HEK293 (cell line): ENCODE measurements around the gene WNT5B.

Experiments used
- CTCF ChIP-seq: fragments of 450-650 bp; formaldehyde crosslinking; IDR thresholded peaks from 2 replicates; pipeline ENCODE4 v1.5.1; 2016; ENCODE audit warnings: missing biosample characterization, missing genetic modification characterization
- KLF1 ChIP-seq: fragments of 450-650 bp; formaldehyde crosslinking; IDR thresholded peaks from 2 replicates; pipeline ENCODE4 v1.5.1; 2016; ENCODE audit warnings: missing biosample characterization, missing genetic modification characterization
- MZF1 ChIP-seq: fragments of 450-650 bp; formaldehyde crosslinking; IDR thresholded peaks from 2 replicates; pipeline ENCODE4 v1.5.1; 2017; ENCODE audit warnings: missing biosample characterization, missing genetic modification characterization, borderline replicate concordance
- REST ChIP-seq: fragments of 450-650 bp; formaldehyde crosslinking; IDR thresholded peaks from 2 replicates; pipeline ENCODE4 v1.5.1; 2016; ENCODE audit warnings: missing biosample characterization, missing genetic modification characterization
- ZBTB11 ChIP-seq: fragments of 450-650 bp; formaldehyde crosslinking; conservative IDR thresholded peaks from 2 replicates; pipeline ENCODE4 v1.5.1; 2016; ENCODE audit warnings: low read depth, missing biosample characterization, missing genetic modification characterization
- ZBTB6 ChIP-seq: fragments of 450-650 bp; formaldehyde crosslinking; IDR thresholded peaks from 2 replicates; pipeline ENCODE4 v1.5.1; 2017; ENCODE audit warnings: missing biosample characterization, missing genetic modification characterization
- ZEB2 ChIP-seq: fragments of 450-650 bp; formaldehyde crosslinking; IDR thresholded peaks from 2 replicates; pipeline ENCODE4 v1.5.1; 2016; ENCODE audit warnings: missing biosample characterization, missing genetic modification characterization
- ZFHX2 ChIP-seq: fragments of 450-650 bp; formaldehyde crosslinking; conservative IDR thresholded peaks from 2 replicates; pipeline ENCODE4 v1.5.1; 2016; ENCODE audit warnings: missing biosample characterization, missing genetic modification characterization
- ZNF112 ChIP-seq: fragments of 450-650 bp; formaldehyde crosslinking; IDR thresholded peaks from 2 replicates; pipeline ENCODE4 v1.5.0; 2017; ENCODE audit warnings: missing biosample characterization, missing genetic modification characterization
- ZNF132 ChIP-seq: fragments of 450-650 bp; formaldehyde crosslinking; IDR thresholded peaks from 2 replicates; pipeline ENCODE4 v1.5.1; 2017; ENCODE audit warnings: missing biosample characterization, missing genetic modification characterization, borderline replicate concordance
- ZNF146 ChIP-seq: fragments of 450-650 bp; formaldehyde crosslinking; IDR thresholded peaks from 2 replicates; pipeline ENCODE4 v1.5.1; 2016; ENCODE audit warnings: missing biosample characterization, missing genetic modification characterization
- ZNF18 ChIP-seq: fragments of 450-650 bp; formaldehyde crosslinking; IDR thresholded peaks from 2 replicates; pipeline ENCODE4 v1.5.1; 2016; ENCODE audit warnings: missing biosample characterization, missing genetic modification characterization
- ZNF23 ChIP-seq: fragments of 450-650 bp; formaldehyde crosslinking; IDR thresholded peaks from 2 replicates; pipeline ENCODE4 v1.5.1; 2016; ENCODE audit warnings: missing biosample characterization, missing genetic modification characterization, borderline replicate concordance
- ZNF24 ChIP-seq: fragments of 450-650 bp; formaldehyde crosslinking; IDR thresholded peaks from 2 replicates; pipeline ENCODE4 v1.5.1; 2016; ENCODE audit warnings: missing biosample characterization, missing genetic modification characterization
- ZNF362 ChIP-seq: fragments of 450-650 bp; formaldehyde crosslinking; IDR thresholded peaks from 2 replicates; pipeline ENCODE4 v1.5.1; 2016; ENCODE audit warnings: missing biosample characterization, missing genetic modification characterization
- ZNF366 ChIP-seq: fragments of 450-650 bp; formaldehyde crosslinking; conservative IDR thresholded peaks from 2 replicates; pipeline ENCODE4 v1.5.1; 2016; ENCODE audit warnings: missing biosample characterization, missing genetic modification characterization
- ZNF423 ChIP-seq: fragments of 450-650 bp; formaldehyde crosslinking; IDR thresholded peaks from 2 replicates; pipeline ENCODE4 v1.5.1; 2016; ENCODE audit warnings: missing biosample characterization, missing genetic modification characterization
- ZNF433 ChIP-seq: fragments of 450-650 bp; formaldehyde crosslinking; IDR thresholded peaks from 2 replicates; pipeline ENCODE4 v1.5.1; 2016; ENCODE audit warnings: missing biosample characterization, missing genetic modification characterization, low read depth
- ZNF488 ChIP-seq: fragments of 450-650 bp; formaldehyde crosslinking; IDR thresholded peaks from 2 replicates; pipeline ENCODE4 v1.5.1; 2016; ENCODE audit warnings: missing biosample characterization, missing genetic modification characterization
- ZNF624 ChIP-seq: fragments of 450-650 bp; formaldehyde crosslinking; IDR thresholded peaks from 2 replicates; pipeline ENCODE4 v1.5.1; 2017; ENCODE audit warnings: missing biosample characterization, missing genetic modification characterization
- ZNF645 ChIP-seq: fragments of 450-650 bp; formaldehyde crosslinking; IDR thresholded peaks from 2 replicates; pipeline ENCODE4; 2016; ENCODE audit warnings: missing biosample characterization, missing genetic modification characterization
- ZNF654 ChIP-seq: fragments of 450-650 bp; formaldehyde crosslinking; IDR thresholded peaks from 2 replicates; pipeline ENCODE4 v1.5.1; 2016; ENCODE audit warnings: low read depth, missing biosample characterization, missing genetic modification characterization
- ZNF747 ChIP-seq: fragments of 450-650 bp; formaldehyde crosslinking; IDR thresholded peaks from 2 replicates; pipeline ENCODE4 v1.5.1; 2016; ENCODE audit warnings: missing biosample characterization, missing genetic modification characterization
- ZXDB ChIP-seq: fragments of 450-650 bp; formaldehyde crosslinking; IDR thresholded peaks from 2 replicates; pipeline ENCODE4 v1.5.1; 2016; ENCODE audit warnings: missing biosample characterization, missing genetic modification characterization

Gene WNT5B

GRCh38 chr12:1661553-1662335 is 32.7 kb downstream of the WNT5B start (continued):
- TF ChIP-seq ZNF645 (tag by site-specific recombination) (0 out of 2 replicates have a peak, but pooled peaks have one; percentile 60), ZBTB11 (peak; percentile 84), ZXDB (tag by site-specific recombination) (peak; percentile 94), ZNF433 (tag by site-specific recombination) (no peak), ZNF654 (no peak), ZNF18 (tag by site-specific recombination) (no peak), ZNF488 (tag by site-specific recombination) (no peak), MZF1 (tag by site-specific recombination) (peak; percentile 59; the same call in 1 of the 2 replicates), CTCF (tag by site-specific recombination) (no peak), ZNF112 (tag by site-specific recombination) (no peak), ZEB2 (tag by site-specific recombination) (peak; percentile 91), ZNF146 (tag by site-specific recombination) (no peak), ZFHX2 (tag by site-specific recombination) (no peak; the same call in 1 of the 2 replicates), KLF1 (tag by site-specific recombination) (peak; percentile 52; the same call in 1 of the 2 replicates), ZBTB6 (tag by site-specific recombination) (no peak), ZNF362 (tag by site-specific recombination) (no peak), ZNF624 (no peak), ZNF423 (peak; percentile 89), ZNF132 (tag by site-specific recombination) (no peak), ZNF366 (peak; percentile 62), REST (peak; percentile 95), ZNF747 (no peak), ZNF23 (tag by site-specific recombination) (no peak), ZNF24 (tag by site-specific recombination) (peak; percentile 84)
